G401 (cell line): ENCODE results near the gene PHEX. TPM values are rescaled to one million over a fixed set of nuclear protein-coding genes. Genes with fewer than 3 reads are reported as not detected.

Experiments
- DNase-seq: peaks from one replicate; pipeline ENCODE4 v3.0.0-alpha.2; 2015; ENCODE audit warnings: low spot score
- in situ Hi-C: cut with HindIII; loops from 2 replicates; pipeline ENCODE4 v1.10.0; 2016; ENCODE audit warnings: low sequenced_read_pairs, mixed read lengths
- total RNA-seq: library from RNA; depleted of rRNA; stranded (reverse); fragments of >200 nt; shearing (Covaris generic); gene quantifications from 2 replicates; pipeline ENCODE4 v1.2.3, GENCODE V29; 2014

Gene PHEX
- total RNA-seq, 1 experiment from 2014 or later, result not detected

DNA sequence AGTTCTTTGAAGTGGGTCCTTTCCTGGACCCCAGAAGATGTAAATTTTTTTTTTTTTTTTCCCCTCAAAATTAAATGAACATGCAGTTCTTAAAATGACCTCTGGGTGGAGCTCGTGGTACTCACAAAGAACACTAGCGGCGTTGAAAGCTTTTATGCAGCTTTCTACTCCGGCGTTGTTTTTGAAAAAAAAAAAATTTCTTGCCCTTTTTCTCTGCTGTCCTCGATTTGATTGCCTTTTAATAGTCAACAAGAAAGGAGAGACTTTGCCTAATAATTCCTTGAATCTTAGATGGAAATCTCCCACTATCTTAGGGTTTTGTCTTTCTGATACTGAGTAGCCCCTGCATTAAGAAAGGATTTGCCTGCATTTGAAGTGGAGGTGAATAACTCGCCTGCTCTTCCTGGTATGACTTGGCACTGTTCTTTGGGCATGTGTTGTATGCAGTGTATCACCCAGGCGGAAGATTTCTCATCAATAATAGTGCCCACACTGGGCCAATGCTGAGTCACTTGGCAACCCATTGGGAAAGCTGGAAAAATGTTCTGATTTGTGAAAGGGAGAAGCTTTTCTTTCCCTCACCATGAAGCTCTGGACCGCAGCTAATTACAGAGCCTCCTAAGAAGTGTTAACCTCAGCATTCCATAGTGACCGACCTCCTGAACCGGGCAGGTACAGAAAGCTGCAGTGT is 104.0 kb downstream of the PHEX start:
- in situ Hi-C loops, result no loop called here

DNA sequence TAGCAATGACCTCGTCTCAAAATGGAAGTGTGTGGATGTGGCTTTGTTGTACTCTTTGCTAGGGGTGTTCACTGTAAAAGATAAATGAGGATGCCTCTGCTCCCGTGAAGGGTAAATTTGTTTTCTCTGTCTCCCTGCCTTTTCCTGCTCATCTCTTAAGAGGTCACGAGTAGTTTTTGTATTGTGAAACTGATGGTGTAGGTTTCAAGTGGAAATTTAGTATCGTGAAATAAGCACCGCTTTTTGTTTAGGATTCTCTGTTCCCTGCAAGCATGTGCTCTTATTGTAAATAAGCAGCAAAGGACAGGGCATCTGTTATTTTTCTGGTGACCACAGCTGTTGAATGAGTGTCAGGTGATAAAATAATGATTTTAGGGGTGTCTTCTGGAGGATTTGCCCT is 104.6 kb downstream of the PHEX start:
- in situ Hi-C loops, result no loop called here
- DNase-seq, result no peak

More for the DNA sequence above, 104.0 kb downstream of the PHEX start:
- peak; percentile 70 for DNase-seq

DNA sequence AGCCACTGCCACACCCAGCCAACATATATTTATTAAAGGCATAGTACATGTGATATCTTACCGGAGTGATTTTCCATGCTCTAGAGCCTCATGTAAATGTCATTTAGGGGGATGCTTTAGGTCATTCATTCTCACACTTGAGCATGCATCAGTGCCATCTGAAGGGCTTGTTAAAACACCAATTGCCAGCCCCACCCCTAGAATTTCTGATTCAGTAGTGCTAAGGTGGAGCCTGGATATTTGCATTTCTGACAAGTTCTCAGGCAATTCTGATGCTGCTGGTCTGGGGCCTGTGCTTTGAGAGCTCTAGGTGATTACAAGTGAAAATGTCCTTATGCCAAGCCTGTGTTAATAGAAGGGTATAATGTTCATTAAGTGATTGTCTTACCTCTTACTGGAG is 107.7 kb downstream of the PHEX start:
- in situ Hi-C loops, result no loop called here
- DNase-seq, result no peak

DNA sequence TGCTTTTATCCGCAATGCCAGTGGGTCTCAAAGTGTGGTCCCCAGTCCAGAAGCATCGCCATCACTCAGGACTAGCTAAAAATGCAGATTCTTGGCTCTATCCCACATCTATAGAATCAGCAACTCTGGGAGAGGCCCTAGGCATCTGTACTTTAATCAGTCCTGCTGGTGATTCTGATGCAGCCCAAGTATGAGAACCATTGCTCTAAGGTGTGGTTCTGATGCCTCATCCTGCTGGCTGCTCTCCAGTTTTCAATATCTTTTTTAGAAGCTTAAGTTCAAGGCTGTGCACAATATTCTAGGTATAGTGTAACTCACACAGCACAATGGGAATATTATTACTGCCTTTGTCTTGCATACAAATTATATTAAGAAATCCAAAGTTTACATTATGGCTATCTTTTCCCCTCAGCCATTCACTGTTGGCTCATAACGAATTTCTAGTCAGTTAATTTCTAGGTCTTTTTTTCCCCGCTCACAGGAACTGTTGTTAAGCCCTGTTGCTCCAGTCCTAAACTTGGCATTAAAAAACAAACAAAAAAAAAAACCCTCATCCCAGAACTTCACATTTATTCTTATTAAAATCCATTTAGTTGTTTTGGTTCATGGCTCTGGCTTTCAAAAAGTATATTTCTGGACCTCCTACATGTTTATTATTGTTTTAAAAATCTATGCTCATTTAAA is 109.1 kb downstream of the PHEX start:
- no peak for DNase-seq
- in situ Hi-C loops, result no loop called here

DNA sequence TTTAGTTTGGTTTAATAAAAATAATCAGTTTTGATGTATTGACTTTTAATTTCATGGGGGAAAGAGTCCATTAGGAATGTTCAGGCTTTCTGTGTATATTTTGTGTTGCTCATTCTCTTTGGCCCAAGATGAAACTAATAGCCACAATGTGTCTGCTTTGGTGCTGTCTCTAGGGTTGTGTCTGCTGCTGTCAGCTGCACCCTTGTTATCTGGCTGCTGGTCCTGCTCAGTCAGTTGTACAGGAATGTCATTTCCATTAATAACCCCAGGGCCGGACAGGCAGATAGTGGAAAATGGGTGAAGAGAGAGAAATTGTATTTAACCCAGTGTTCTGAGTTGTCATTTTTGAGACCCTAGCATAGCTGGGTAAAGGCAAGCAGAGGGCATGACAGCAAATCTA is 115.1 kb downstream of the PHEX start:
- DNase-seq, result no peak
- in situ Hi-C loops, result no loop called here

DNA sequence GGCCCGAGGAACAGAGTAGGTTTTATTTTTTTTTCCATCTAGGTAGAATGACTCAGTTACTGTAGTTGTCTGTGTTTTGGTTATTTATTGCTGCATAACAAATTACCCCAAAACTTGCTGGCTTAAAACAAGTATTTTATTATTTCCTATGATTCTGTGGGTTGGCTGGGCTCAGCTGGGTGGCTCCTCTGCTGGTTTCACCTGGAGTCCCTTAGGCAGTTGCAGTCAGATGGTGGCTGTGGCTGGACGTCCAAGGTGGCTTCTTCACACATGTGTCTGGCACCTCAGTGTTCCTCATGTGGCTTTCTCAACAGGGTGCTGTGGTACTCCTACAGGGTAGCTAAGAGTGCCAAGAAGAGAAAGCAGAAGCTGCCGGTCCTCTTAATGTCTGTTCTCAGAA is 115.8 kb downstream of the PHEX start:
- no peak for DNase-seq
- in situ Hi-C loops, result no loop called here

DNA sequence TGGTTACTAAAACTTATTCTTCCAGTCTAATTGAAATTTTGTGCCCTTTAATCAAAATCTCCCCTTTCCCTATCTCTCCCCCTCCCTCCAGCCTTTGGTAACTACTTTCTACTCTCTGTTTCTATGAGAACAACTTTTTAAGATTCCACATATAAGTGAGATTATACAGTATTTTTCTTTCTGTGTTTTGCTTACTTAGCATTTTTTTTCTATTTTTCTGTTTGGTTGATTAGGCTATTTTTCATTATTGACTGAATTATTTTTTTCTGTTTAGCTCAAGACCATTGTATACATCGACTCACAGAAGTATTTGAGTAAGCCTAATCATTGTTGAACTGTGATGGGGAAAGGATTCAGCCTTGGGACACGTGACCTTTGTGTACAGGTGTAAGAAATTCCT is 116.4 kb downstream of the PHEX start:
- in situ Hi-C loops, result no loop called here
- no peak for DNase-seq

- in situ Hi-C loops, result no loop called here
- DNase-seq, result no peak
Measured at GRCh38 chrX:22150371-22150770, 118.2 kb downstream of the PHEX start.

- in situ Hi-C loops, result no loop called here
- DNase-seq, result no peak
Measured at GRCh38 chrX:22155126-22155525, 123.0 kb downstream of the PHEX start.

GRCh38 chrX:22159071-22159470 is 126.9 kb downstream of the PHEX start:
- no peak for DNase-seq
- in situ Hi-C loops, result no loop called here

GRCh38 chrX:22163326-22163725 is 131.2 kb downstream of the PHEX start:
- in situ Hi-C loops, result no loop called here

DNA sequence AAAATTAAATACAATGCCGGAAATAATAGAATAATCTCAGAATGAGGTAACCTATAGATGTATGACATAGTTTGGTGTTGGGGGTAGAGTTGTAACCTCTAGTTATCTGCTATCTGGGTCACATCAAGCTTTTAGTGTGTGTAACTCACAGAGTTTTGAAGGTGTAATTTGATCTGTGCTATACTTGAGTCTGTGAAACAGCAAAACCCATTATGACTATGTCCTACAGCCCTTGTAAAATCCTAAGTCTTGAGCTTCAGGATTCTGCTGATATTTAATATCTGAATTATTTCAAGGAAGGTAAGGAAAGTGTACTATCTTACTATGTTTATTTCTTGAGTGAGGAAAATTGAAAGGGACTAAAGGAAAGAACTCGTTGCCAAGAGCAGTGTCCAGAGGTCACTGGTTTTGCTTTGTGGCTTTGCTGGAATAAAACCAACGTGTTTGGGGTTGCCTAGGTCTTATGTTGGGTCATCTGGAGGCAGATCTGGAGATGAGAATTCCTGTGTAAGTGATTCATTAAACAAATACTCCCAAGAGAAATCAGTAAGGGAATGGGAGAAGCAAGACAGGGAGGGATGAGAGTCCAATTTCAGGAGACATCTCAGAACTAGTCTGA is 132.8 kb downstream of the PHEX start:
- no peak for DNase-seq
- in situ Hi-C loops, result no loop called here

More at GRCh38 chrX:22163326-22163725, 131.2 kb downstream of the PHEX start:
- DNase-seq, result no peak

DNA sequence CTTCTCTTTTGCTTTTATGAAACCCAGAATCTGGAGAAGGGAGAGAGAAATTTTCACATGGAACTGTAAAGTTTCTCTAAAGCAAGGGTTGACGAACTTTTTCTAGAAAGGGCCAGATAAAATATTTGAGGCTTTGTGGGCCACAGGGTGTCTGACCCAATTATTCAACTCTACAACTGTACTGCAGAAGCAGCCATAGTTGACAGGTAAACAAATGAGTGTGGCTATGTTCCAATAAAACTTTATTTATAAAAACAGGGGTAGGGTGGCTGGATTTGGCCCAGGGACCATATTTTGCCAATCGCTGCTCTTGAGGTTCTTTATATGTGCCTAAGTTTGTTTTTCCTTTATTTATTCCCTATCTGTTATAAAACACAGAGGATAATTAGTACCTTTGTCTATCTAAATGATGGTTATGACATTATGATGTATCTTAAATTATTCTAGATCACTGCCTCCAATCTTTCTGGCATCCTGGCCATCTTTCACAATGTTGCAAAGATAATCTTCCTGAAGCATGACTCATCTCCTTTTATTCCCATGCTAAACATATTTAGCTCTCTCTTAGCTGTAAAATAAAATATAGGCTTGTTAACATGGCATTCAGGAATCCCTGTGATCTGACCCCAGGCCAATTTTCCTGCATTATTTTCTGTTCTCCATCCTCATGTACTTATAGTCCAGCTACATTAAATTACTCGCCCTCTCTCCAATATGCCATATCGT is 133.8 kb downstream of the PHEX start:
- no peak for DNase-seq
- in situ Hi-C loops, result no loop called here

DNA sequence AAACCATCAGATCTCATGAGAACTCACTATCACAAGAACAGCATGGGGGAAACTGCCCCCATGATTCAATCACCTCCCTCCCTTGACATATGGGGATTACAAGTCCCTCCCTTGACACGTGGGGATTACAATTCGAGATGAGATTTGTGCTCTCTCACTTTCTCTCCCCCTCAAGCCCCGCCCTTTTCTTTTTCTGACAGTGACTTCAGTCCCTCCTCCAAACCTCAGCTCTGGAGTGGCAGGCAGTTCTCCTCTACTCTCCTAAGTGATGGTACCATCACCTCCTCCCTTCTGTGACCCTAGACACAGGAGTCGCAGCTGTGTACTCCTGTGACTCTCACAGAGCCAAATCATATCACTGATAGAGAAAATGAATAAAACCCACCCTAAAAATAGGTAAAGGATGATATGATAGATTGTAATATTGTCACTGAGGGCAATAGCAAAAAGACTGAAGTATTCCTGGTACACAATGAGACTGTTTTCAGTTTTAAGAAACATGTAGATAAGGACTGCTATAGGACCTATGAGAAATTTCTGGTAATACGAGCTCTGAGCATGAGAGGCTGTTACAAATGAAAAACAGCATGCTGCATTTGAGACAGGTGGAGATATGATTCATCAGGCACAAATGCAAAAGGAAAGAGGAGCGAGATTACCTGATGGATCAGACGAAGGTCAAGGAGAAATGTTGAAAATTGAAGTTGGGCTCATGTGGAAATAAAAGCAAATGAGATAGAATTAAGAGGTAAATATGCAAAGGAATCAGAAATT is 139.3 kb downstream of the PHEX start:
- DNase-seq, result no peak
- in situ Hi-C loops, result no loop called here

DNA sequence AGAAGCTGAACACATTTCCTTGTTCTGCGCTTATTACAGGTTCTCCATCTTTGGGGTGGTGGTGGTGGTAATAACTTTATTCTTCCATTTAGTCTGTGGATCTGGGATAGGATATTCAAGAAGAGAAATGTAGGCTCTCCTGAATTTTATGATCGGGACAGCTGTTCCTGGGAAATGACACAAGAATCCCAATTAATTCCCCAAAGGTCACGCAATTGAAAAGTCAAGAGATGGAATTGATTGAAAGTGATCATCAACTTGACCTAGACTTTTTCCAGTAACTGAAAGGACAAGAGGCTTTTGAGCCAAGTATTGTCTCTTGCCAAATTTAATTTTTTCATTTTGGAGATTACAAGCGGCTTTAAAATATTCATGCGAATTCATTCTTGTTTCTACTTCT is 141.8 kb downstream of the PHEX start:
- in situ Hi-C loops, result no loop called here
- DNase-seq, result no peak

DNA sequence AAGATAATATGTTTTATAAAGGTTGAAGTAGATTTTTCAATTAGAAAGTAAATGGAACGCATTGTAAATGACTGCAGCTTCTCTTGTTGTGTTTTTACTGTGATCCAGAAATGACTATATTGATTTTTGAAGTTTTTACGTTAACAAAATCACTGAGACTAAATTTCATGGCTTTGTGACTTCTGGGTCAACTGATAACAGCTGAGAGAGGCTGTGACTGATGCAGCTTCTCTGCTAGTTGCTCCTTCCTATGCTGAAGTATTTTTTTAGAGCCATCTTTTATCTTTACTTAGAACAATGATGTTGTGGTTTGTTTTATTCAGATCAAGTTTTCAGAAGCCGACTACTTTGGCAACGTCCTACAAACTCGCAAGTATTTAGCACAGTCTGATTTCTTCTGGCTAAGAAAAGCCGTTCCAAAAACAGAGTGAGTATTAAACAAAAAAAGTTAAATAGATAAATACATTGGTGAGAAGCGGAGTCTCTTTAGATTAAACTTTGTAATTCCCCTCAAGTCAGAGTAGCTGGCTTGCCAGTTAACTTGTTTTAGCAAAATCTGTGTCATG is 145.9 kb downstream of the PHEX start:
- in situ Hi-C loops, result no loop called here

DNA sequence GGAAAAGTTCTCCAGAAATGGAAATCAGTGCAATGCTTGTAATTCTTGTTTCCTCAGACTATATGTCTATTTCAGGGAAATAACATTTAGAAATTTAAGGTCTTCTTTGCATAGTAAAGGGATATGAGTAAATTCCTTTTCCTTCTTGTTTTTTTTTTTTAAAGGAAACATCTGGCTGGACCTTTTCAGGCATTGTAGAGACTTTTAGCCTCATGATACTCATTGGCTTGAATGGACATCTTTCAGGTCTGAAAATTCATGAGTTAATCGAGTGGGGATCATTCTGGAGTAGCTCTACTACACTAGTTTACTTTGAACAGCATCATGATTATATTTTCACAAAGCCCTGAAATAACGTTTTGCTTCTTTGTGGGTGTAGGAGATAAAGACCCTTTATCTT is 152.0 kb downstream of the PHEX start:
- DNase-seq, result no peak
- in situ Hi-C loops, result no loop called here

More for the DNA sequence above, 145.9 kb downstream of the PHEX start:
- DNase-seq, result no peak

GRCh38 chrX:22186165-22186564 is 154.0 kb downstream of the PHEX start:
- in situ Hi-C loops, result no loop called here

More at GRCh38 chrX:22186165-22186564, 154.0 kb downstream of the PHEX start:
- no peak for DNase-seq
